AG09309 (cell line): ENCODE data around the gene PCDHGB6.
A peak's percentile ranks its signal among the peaks of the same experiment; 100 is the strongest.
"Not testable (repeated sequence)": the region's sequence is repeated elsewhere in the genome, so short reads cannot be mapped to it uniquely, and the experiment has no call there.

Source experiments
- DNase-seq: peaks from one replicate; pipeline ENCODE4 v3.0.0-alpha.2; 2010; ENCODE audit warnings: low read depth
- H3K4me3 ChIP-seq: 2 replicates; pipeline ENCODE4 v1.5.1; 2011; ENCODE audit warnings: mild to moderate bottlenecking, low read depth, low read length, moderate library complexity; ENCODE audit not compliant: control insufficient read depth
- TF ChIP-seq, protein P1 (sequence below): IDR thresholded peaks from 2 replicates; pipeline ENCODE4 v1.5.1; 2011; ENCODE audit warnings: mild to moderate bottlenecking, low read depth, low read length, inconsistent platforms; ENCODE audit not compliant: insufficient read depth, control insufficient read depth; ENCODE audit errors: missing control alignments

PCDHGB6 gene

DNA sequence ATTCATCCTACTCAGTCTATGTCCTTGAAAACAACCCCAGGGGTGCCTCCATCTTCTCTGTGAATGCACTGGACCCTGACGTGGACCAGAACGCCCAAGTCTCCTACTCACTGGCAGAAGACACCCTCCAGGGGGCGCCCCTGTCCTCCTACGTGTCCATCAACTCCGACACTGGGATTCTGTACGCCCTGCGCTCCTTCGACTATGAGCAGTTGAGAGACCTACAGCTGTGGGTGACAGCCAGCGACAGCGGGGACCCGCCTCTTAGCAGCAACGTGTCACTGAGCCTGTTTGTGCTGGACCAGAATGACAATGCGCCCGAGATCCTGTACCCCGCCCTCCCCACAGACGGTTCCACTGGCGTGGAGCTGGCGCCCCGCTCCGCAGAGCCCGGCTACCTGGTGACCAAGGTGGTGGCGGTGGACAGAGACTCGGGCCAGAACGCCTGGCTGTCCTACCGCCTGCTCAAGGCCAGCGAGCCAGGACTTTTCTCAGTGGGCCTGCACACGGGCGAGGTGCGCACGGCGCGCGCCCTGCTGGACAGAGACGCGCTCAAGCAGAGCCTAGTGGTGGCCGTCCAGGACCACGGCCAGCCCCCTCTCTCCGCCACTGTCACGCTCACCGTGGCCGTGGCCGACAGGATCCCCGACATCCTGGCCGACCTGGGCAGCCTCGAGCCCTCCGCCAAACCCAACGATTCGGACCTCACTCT is 32.2 kb upstream of the PCDHGB6 start:
- H3K4me3 ChIP-seq, DNase-seq: not testable (repeated sequence)
- TF ChIP-seq, protein P1, sequence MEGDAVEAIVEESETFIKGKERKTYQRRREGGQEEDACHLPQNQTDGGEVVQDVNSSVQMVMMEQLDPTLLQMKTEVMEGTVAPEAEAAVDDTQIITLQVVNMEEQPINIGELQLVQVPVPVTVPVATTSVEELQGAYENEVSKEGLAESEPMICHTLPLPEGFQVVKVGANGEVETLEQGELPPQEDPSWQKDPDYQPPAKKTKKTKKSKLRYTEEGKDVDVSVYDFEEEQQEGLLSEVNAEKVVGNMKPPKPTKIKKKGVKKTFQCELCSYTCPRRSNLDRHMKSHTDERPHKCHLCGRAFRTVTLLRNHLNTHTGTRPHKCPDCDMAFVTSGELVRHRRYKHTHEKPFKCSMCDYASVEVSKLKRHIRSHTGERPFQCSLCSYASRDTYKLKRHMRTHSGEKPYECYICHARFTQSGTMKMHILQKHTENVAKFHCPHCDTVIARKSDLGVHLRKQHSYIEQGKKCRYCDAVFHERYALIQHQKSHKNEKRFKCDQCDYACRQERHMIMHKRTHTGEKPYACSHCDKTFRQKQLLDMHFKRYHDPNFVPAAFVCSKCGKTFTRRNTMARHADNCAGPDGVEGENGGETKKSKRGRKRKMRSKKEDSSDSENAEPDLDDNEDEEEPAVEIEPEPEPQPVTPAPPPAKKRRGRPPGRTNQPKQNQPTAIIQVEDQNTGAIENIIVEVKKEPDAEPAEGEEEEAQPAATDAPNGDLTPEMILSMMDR: peak; percentile 17

DNA sequence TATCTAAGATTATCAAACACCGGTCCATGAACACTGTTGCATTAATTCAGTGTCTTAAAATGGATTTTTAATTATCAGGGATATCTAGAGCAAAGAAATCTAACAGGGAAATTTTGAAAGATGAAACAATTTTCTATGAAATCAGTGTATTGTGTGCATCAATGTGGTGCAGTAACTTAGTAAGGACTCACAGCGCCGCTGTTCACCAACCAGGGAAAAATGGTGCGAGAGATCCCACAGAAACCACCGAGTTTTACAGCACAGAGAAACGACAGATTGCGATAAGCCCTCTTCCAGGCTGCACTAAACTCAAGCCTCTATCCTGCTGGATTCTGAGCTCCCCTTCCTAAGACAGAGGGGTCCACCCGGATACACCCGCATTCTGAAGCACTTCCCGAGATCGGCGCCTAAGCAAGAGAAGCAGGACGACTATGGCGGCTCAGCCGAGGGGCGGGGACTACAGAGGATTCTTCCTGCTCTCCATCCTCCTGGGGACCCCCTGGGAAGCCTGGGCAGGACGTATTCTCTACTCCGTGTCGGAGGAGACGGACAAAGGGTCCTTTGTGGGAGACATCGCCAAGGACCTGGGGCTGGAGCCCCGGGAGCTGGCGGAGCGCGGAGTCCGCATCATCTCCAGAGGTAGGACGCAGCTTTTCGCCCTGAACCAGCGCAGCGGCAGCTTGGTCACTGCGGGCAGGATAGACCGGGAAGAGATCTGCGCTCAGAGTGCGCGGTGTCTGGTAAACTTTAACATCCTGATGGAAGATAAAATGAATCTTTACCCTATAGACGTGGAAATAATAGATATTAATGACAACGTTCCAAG is 25.1 kb upstream of the PCDHGB6 start, which contains the start of gene PCDHGA7:
Gene PCDHGA7, plus strand, starts transcription at position 274 of the 826 bp plus-strand sequence. Its CDS starts 158 bp downstream, at position 432.
- TF ChIP-seq, protein P1: peak; percentile 62
- no peak for DNase-seq
- H3K4me3 ChIP-seq: peak within 1 kb of the TSS; percentile 65

DNA sequence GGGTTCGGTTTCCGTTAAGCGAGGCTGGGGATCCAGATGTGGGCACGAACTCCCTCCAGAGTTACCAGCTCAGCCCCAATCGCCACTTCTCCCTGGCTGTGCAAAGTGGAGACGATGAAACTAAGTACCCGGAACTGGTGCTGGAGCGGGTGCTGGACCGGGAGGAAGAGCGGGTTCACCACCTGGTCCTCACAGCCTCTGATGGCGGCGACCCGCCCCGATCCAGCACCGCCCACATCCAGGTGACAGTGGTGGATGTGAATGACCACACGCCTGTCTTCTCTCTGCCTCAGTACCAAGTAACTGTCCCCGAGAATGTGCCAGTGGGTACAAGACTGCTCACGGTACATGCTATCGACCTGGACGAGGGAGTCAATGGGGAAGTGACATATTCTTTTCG is 24.5 kb upstream of the PCDHGB6 start:
- DNase-seq: no peak
- H3K4me3 ChIP-seq: peak overlapping the region; percentile 65
- TF ChIP-seq, protein P1: no peak

DNA sequence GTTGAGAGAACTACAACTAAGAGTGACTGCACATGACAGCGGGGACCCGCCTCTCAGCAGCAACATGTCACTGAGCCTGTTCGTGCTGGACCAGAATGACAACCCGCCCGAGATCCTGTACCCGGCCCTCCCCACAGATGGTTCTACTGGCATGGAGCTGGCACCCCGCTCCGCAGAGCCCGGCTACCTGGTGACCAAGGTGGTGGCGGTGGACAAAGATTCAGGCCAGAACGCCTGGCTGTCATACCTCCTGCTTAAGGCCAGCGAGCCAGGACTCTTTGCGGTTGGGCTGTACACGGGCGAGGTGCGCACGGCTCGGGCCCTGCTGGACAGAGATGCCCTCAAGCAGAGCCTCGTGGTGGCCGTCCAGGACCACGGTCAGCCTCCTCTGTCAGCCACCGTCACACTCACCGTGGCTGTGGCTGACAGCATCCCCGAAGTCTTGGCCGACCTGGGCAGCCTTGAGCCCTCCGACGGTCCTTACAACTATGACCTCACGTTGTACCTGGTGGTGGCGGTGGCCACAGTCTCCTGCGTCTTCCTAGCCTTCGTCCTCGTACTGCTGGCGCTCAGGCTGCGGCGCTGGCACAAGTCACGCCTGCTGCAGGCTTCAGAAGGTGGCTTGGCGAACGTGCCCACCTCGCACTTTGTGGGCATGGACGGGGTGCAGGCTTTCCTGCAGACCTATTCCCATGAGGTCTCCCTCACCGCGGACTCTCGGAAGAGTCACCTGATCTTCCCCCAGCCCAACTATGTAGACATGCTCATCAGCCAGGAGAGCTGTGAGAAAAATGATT is 23.2 kb upstream of the PCDHGB6 start:
- TF ChIP-seq, protein P1: no peak
- no peak for DNase-seq
- no peak overlapping the region for H3K4me3 ChIP-seq

DNA sequence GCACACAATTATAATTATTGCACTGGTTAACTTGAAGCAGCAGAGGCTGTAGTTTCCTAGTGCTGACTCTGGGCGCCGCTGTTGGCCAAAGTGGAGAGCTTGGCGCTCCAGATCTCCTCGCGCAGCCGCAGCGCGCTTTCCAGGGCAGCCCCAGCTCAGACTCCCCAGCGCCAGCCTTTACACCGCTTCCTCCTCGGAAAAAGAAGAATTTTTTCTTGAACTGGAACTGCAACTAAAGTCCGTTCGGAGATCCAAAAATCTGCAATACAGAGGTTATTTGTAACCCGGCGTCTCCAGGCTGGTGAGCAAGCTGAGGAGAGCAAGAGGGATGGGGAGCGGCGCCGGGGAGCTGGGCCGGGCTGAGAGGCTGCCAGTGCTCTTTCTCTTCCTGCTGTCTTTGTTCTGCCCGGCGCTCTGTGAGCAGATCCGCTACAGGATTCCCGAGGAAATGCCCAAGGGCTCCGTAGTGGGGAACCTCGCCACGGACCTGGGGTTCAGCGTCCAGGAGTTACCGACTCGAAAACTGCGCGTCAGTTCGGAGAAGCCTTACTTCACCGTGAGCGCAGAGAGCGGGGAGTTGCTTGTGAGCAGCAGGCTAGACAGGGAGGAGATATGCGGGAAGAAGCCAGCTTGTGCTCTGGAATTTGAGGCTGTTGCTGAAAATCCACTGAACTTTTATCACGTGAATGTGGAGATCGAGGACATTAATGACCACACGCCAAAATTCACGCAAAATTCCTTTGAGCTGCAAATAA is 20.1 kb upstream of the PCDHGB6 start, which contains the start of gene PCDHGB4:
Gene PCDHGB4, plus strand, starts transcription at position 142 of the 755 bp plus-strand sequence. Its CDS starts 187 bp downstream, at position 329.
- TF ChIP-seq, protein P1: peak; percentile 60
- H3K4me3 ChIP-seq: peak within 1 kb of the TSS; percentile 29
- DNase-seq: not testable (repeated sequence)

DNA sequence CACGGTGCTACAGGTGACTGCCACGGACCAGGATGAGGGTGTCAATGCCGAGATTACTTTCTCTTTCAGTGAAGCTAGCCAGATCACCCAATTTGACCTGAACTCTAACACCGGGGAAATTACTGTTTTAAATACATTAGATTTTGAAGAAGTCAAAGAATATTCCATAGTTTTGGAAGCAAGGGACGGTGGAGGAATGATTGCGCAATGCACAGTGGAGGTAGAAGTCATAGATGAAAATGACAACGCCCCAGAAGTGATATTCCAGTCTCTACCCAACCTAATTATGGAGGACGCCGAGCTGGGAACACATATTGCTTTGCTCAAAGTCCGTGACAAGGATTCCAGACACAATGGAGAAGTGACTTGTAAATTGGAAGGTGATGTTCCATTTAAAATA is 19.2 kb upstream of the PCDHGB6 start:
- DNase-seq: no peak
- TF ChIP-seq, protein P1: no peak
- no peak overlapping the region for H3K4me3 ChIP-seq
